Mesendoderm (in vitro differentiated cells): ENCODE measurements around the gene ERVMER34-1.
A peak's percentile ranks its signal among the peaks of the same experiment; 100 is the strongest.

Experiments
- DNase-seq: peaks from one replicate; pipeline ENCODE4 v3.0.0; 2013
- H2AK5ac ChIP-seq: 2 replicates; pipeline ENCODE4 v1.6.1; 2013; ENCODE audit warnings: low read length, inconsistent platforms
- H2BK120ac ChIP-seq: 2 replicates; pipeline ENCODE4 v1.6.1; 2013; ENCODE audit warnings: low read depth, mild to moderate bottlenecking, low read length, moderate library complexity, mixed read lengths
- H2BK15ac ChIP-seq: replicated peaks from 2 replicates; pipeline ENCODE4 v1.6.1; 2013; ENCODE audit warnings: low read depth, mild to moderate bottlenecking, moderate library complexity
- H2BK5ac ChIP-seq: 2 replicates; pipeline ENCODE4 v1.6.1; 2013; ENCODE audit warnings: low read length, inconsistent platforms
- H3K18ac ChIP-seq: 2 replicates; pipeline ENCODE4 v1.6.1; 2013; ENCODE audit warnings: mild to moderate bottlenecking, low read length, mixed read lengths
- H3K23ac ChIP-seq: one replicate; pipeline ENCODE4 v1.6.1; 2013; ENCODE audit warnings: low read length
- H3K27ac ChIP-seq: 2 replicates; pipeline ENCODE4 v1.5.1; 2013; ENCODE audit warnings: low read depth, mild to moderate bottlenecking, inconsistent platforms, low read length, moderate library complexity
- H3K27me3 ChIP-seq: 2 replicates; pipeline ENCODE4 v1.6.1; 2013; ENCODE audit warnings: low read length, control low read depth, mild to moderate bottlenecking, inconsistent platforms; ENCODE audit not compliant: insufficient read depth, poor library complexity
- H3K36me3 ChIP-seq: 2 replicates; pipeline ENCODE4 v1.6.1; 2013; ENCODE audit warnings: low read length, inconsistent platforms; ENCODE audit not compliant: control insufficient read depth, insufficient read depth
- H3K4ac ChIP-seq: one replicate; pipeline ENCODE4 v1.6.1; 2013; ENCODE audit warnings: low read depth, mild to moderate bottlenecking, low read length, moderate library complexity
- H3K4me1 ChIP-seq: 2 replicates; pipeline ENCODE4 v1.6.1; 2013; ENCODE audit warnings: low read depth, low read length, inconsistent platforms; ENCODE audit not compliant: control insufficient read depth
- H3K4me2 ChIP-seq: 2 replicates; pipeline ENCODE4 v1.6.1; 2013; ENCODE audit warnings: low read length
- H3K4me3 ChIP-seq: 2 replicates; pipeline ENCODE4 v1.5.1; 2013; ENCODE audit warnings: mild to moderate bottlenecking, low read length
- H3K56ac ChIP-seq: one replicate; pipeline ENCODE4 v1.6.1; 2013; ENCODE audit warnings: low read length
- H3K79me1 ChIP-seq: 2 replicates; pipeline ENCODE4 v1.6.1; 2013; ENCODE audit warnings: low read length, inconsistent platforms
- H3K79me2 ChIP-seq: 2 replicates; pipeline ENCODE4 v1.6.1; 2013; ENCODE audit warnings: mild to moderate bottlenecking, low read length; ENCODE audit not compliant: control insufficient read depth, insufficient read depth
- H3K9ac ChIP-seq: 2 replicates; pipeline ENCODE4 v1.6.1; 2013; ENCODE audit warnings: low read length, inconsistent platforms
- H4K5ac ChIP-seq: one replicate; pipeline ENCODE4 v1.6.1; 2013; ENCODE audit warnings: low read length
- H4K8ac ChIP-seq: one replicate; pipeline ENCODE4 v1.6.1; 2013; ENCODE audit warnings: low read depth, mild to moderate bottlenecking, control low read depth, low read length, moderate library complexity
- WGBS: extraction: QIAGEN DNeasy Blood & Tissue Kit; methylation state at CpG from one replicate; pipeline ENCODE4 v1.1.7; 2013; ENCODE audit warnings: low lambda C conversion rate, missing lambda C conversion rate; ENCODE audit not compliant: insufficient coverage; ENCODE audit errors: extremely low coverage; 5-methylcytosine and 5-hydroxymethylcytosine counted together

ERVMER34-1 gene

GRCh38 chr4:52716364-52717151 is 34.7 kb downstream of the ERVMER34-1 start:
- Histone ChIP-seq H2BK15ac (no peak overlapping the region), H3K18ac (no peak overlapping the region), H3K4me1 (no peaks in the 10 kb centered on the region), H3K79me2 (peaks cover 16% of the 10 kb centered on the region), H3K23ac (no peak overlapping the region), H3K4me2 (no peak overlapping the region), H4K5ac (no peak overlapping the region), H3K27ac (no peak overlapping the region), H2AK5ac (no peak overlapping the region), H2BK120ac (no peak overlapping the region), H4K8ac (no peak overlapping the region), H3K79me1 (peaks cover 6% of the 10 kb centered on the region), H2BK5ac (no peak overlapping the region), H3K4ac (no peak overlapping the region), H3K9ac (no peak overlapping the region), H3K4me3 (no peak overlapping the region), H3K27me3 (no peaks in the 10 kb centered on the region), H3K36me3 (peaks cover 6% of the 10 kb centered on the region), H3K56ac (no peak overlapping the region)
- no CpG with 5 or more reads among the region's 6 CpGs for WGBS
- DNase-seq, result no peak

GRCh38 chr4:52715914-52716313 is 35.3 kb downstream of the ERVMER34-1 start:
- no peak for DNase-seq
- Histone ChIP-seq H3K27me3 (no peaks in the 10 kb centered on the region), H3K27ac (no peak overlapping the region), H3K9ac (no peak overlapping the region), H2BK5ac (no peak overlapping the region), H3K4me1 (peaks cover 2% of the 10 kb centered on the region), H3K4me2 (no peak overlapping the region), H4K5ac (no peak overlapping the region), H3K36me3 (peaks cover 6% of the 10 kb centered on the region), H2BK120ac (no peak overlapping the region), H3K23ac (no peak overlapping the region), H2BK15ac (no peak overlapping the region), H3K18ac (no peak overlapping the region), H2AK5ac (no peak overlapping the region), H3K79me2 (peaks cover 16% of the 10 kb centered on the region), H3K56ac (no peak overlapping the region), H3K4ac (no peak overlapping the region), H3K4me3 (no peak overlapping the region), H3K79me1 (peaks cover 6% of the 10 kb centered on the region), H4K8ac (no peak overlapping the region)
- WGBS, result no CpG with 5 or more reads among the region's 3 CpGs

- no peak overlapping the region for H2BK15ac ChIP-seq
- H3K79me1 ChIP-seq, result peaks cover 6% of the 10 kb centered on the region
- H3K4me3 ChIP-seq, result no peak overlapping the region
- H3K27ac ChIP-seq, result no peak overlapping the region
- no peak overlapping the region for H3K18ac ChIP-seq
- no peak overlapping the region for H3K4ac ChIP-seq
- H3K9ac ChIP-seq, result peak overlapping the region; percentile 51
- H2BK5ac ChIP-seq, result no peak overlapping the region
- peak overlapping the region; percentile 19 for H3K4me2 ChIP-seq
- no peak overlapping the region for H2AK5ac ChIP-seq
- WGBS, result no CpG with 5 or more reads among the region's 7 CpGs
- DNase-seq, result no peak
- H4K8ac ChIP-seq, result no peak overlapping the region
- H3K56ac ChIP-seq, result peak overlapping the region; percentile 72
- H3K4me1 ChIP-seq, result peaks cover 2% of the 10 kb centered on the region
- H3K23ac ChIP-seq, result no peak overlapping the region
- no peak overlapping the region for H4K5ac ChIP-seq
- no peak overlapping the region for H2BK120ac ChIP-seq
- H3K36me3 ChIP-seq, result peaks cover 6% of the 10 kb centered on the region
- H3K79me2 ChIP-seq, result peaks cover 16% of the 10 kb centered on the region
- no peaks in the 10 kb centered on the region for H3K27me3 ChIP-seq
These were observed 35.8 kb downstream of the ERVMER34-1 start for GRCh38 chr4:52715255-52715897.

GRCh38 chr4:52714597-52715254 is 36.5 kb downstream of the ERVMER34-1 start:
- H2BK15ac ChIP-seq, result no peak overlapping the region
- H3K23ac ChIP-seq, result no peak overlapping the region
- peaks cover 6% of the 10 kb centered on the region for H3K79me1 ChIP-seq
- H2BK120ac ChIP-seq, result no peak overlapping the region
- H2AK5ac ChIP-seq, result no peak overlapping the region
- H3K4me3 ChIP-seq, result no peak overlapping the region
- H3K56ac ChIP-seq, result peak overlapping the region; percentile 47
- WGBS, result no CpG with 5 or more reads among the region's 4 CpGs
- no peaks in the 10 kb centered on the region for H3K27me3 ChIP-seq
- H3K9ac ChIP-seq, result peak overlapping the region; percentile 51
- H3K36me3 ChIP-seq, result peaks cover 6% of the 10 kb centered on the region
- H3K79me2 ChIP-seq, result peaks cover 16% of the 10 kb centered on the region
- peak; percentile 24 for DNase-seq
- H3K4me2 ChIP-seq, result peak overlapping the region; percentile 19
- no peak overlapping the region for H3K27ac ChIP-seq
- peaks cover 2% of the 10 kb centered on the region for H3K4me1 ChIP-seq
- H2BK5ac ChIP-seq, result no peak overlapping the region
- no peak overlapping the region for H3K4ac ChIP-seq
- no peak overlapping the region for H4K8ac ChIP-seq
- no peak overlapping the region for H3K18ac ChIP-seq
- no peak overlapping the region for H4K5ac ChIP-seq

- Histone ChIP-seq H2BK120ac (no peak overlapping the region), H3K4ac (no peak overlapping the region), H3K79me1 (peaks cover 6% of the 10 kb centered on the region), H4K5ac (no peak overlapping the region), H3K4me1 (peaks cover 2% of the 10 kb centered on the region), H3K27me3 (no peaks in the 10 kb centered on the region), H3K79me2 (peaks cover 16% of the 10 kb centered on the region), H3K23ac (no peak overlapping the region), H3K9ac (peak overlapping the region; percentile 98), H2AK5ac (no peak overlapping the region), H3K4me2 (peak overlapping the region; percentile 98), H4K8ac (no peak overlapping the region), H3K18ac (no peak overlapping the region), H2BK15ac (no peak overlapping the region), H2BK5ac (no peak overlapping the region), H3K36me3 (peaks cover 6% of the 10 kb centered on the region), H3K56ac (peak overlapping the region; percentile 92), H3K4me3 (peak overlapping the region; percentile 96), H3K27ac (no peak overlapping the region)
- DNase-seq, result peak; percentile 54
- no CpG with 5 or more reads among the region's 12 CpGs for WGBS
These were observed 37.7 kb downstream of the ERVMER34-1 start for GRCh38 chr4:52713456-52713937.
